BJ (cell line): ENCODE results near the gene ANKRD40CL. TPM values are rescaled to one million over a fixed set of nuclear protein-coding genes. Genes with fewer than 3 reads are reported as not detected.

Experiments used
- CTCF ChIA-PET: fragments of 350-600 bp; formaldehyde crosslinking; extraction: SDS; loops from one replicate; lab custom pipeline; 2021; ENCODE audit warnings: antibody characterized with exemption, inconsistent platforms; lab: Yijun Ruan, JAX
- POLR2A ChIA-PET: fragments of 300-600 bp; sonication (Branson Sonifier 250); formaldehyde crosslinking; extraction: SDS; loops from one replicate; lab custom pipeline; 2021; ENCODE audit warnings: antibody characterized with exemption; lab: Charles Lee
- DNase-seq: peaks from one replicate; pipeline ENCODE4 v3.0.0-alpha.2; 2011; ENCODE audit warnings: low read depth
- H3K27me3 ChIP-seq: 2 replicates; pipeline ENCODE4 v1.6.0; 2011; ENCODE audit warnings: low read length; ENCODE audit not compliant: control insufficient read depth, insufficient read depth
- H3K36me3 ChIP-seq: 2 replicates; pipeline ENCODE4 v1.5.1; 2011; ENCODE audit warnings: low read length; ENCODE audit not compliant: control insufficient read depth, insufficient read depth
- H3K4me3 ChIP-seq: 2 replicates; pipeline ENCODE4 v1.5.1; 2011; ENCODE audit warnings: low read depth, mild to moderate bottlenecking, control low read depth, low read length
- polyA minus RNA-seq: library from RNA; depleted of rRNA, polyadenylated mRNA; stranded (reverse); fragments of >200 nt; gene quantifications from 2 replicates; pipeline ENCODE4 v1.2.3, GENCODE V29; 2011; rRNA and poly(A)+ RNA removed
- polyA plus RNA-seq: library from polyadenylated mRNA; depleted of rRNA; stranded (reverse); fragments of >200 nt; gene quantifications from 2 replicates; pipeline ENCODE4 v1.2.3, GENCODE V29; 2011; rRNA removed
- TF ChIP-seq, protein P1 (sequence below): IDR thresholded peaks from 2 replicates; pipeline ENCODE4 v1.5.1; 2011; ENCODE audit warnings: low read depth, mild to moderate bottlenecking, control low read depth, inconsistent platforms, low read length, moderate library complexity; ENCODE audit not compliant: insufficient read depth

Gene ANKRD40CL
- polyA plus RNA-seq (not detected in 2 replicates), polyA minus RNA-seq (not detected in 2 replicates)

GRCh38 chr17:50767446-50767845, at the start of gene ANKRD40CL:
ANKRD40CL (minus strand) TSS chr17:50767518; CDS start chr17:50766913, 605 bp downstream.
- no peak for DNase-seq
- TF ChIP-seq, protein P1, sequence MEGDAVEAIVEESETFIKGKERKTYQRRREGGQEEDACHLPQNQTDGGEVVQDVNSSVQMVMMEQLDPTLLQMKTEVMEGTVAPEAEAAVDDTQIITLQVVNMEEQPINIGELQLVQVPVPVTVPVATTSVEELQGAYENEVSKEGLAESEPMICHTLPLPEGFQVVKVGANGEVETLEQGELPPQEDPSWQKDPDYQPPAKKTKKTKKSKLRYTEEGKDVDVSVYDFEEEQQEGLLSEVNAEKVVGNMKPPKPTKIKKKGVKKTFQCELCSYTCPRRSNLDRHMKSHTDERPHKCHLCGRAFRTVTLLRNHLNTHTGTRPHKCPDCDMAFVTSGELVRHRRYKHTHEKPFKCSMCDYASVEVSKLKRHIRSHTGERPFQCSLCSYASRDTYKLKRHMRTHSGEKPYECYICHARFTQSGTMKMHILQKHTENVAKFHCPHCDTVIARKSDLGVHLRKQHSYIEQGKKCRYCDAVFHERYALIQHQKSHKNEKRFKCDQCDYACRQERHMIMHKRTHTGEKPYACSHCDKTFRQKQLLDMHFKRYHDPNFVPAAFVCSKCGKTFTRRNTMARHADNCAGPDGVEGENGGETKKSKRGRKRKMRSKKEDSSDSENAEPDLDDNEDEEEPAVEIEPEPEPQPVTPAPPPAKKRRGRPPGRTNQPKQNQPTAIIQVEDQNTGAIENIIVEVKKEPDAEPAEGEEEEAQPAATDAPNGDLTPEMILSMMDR = no peak
- H3K36me3 ChIP-seq = no peaks in the 10 kb centered on the region
- H3K4me3 ChIP-seq = no peak within 1 kb of the TSS
- ChIA-PET POLR2A (no interaction called here), CTCF (interaction anchor here (0.7 to 7.2 kb wide), 4 partner anchors 9 to 71 kb away, joined by 3 to 40 read pairs (median 3); no protein-coding TSS in a partner anchor)
- H3K27me3 ChIP-seq = peaks cover 3% of the 10 kb centered on the region

DNA sequence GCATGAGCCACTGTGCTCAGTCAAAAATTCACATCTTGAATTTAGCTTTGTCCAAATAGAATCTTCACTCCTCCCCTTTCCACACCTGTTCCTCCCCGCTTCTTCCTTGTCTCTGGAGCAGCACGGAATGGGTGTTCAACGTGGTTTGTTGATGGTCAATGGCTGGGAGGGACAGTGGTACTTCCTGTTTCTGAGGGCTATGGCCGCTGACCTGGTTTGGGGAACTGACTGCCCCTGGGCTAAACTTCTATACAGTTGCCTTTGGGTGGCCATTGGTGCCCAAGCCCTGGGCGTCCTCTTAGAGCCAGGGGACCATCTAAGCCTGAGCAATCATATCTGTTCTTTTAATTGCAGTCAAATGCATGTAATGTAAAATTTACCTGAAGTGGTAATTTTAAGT, 49.0 kb upstream of the ANKRD40CL start:
- H3K27me3 ChIP-seq = peaks cover 6% of the 10 kb centered on the region; the same call in 1 of the 2 replicates
- no peak for DNase-seq
- H3K4me3 ChIP-seq = no peak overlapping the region
- no peaks in the 10 kb centered on the region for H3K36me3 ChIP-seq
- ChIA-PET CTCF (interaction anchor here (0.7 to 2.3 kb wide), 8 partner anchors 7 to 337 kb away, joined by 3 to 8 read pairs (median 3); partner anchors contain the start of gene NME1), POLR2A (interaction anchor here (0.6 kb wide), 1 partner anchor 301 kb away, joined by 14 read pairs; no protein-coding TSS in a partner anchor)
- TF ChIP-seq, protein P1 = no peak

DNA sequence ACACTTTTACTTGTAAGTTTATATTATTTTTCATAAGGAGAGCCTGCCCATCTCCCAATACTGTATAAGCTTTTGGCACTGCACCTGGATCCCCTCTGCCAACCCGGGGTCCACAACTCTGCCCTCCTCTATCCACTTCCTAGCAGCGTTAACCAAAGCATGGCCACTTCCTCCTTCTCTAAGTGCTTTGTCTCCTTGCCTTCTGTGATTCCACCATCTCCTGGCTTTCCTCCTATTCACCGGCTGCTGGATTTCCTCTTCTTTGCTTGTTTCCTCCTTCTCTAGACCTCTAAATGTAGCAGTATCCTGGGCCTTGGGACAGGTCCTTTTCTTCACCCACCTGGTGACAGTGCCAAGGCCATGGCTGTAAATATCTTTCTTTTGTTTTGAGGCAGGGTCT, 48.1 kb upstream of the ANKRD40CL start:
- TF ChIP-seq, protein P1 = no peak
- POLR2A ChIA-PET = no interaction called here
- peaks cover 11% of the 10 kb centered on the region for H3K27me3 ChIP-seq
- H3K36me3 ChIP-seq = no peaks in the 10 kb centered on the region
- CTCF ChIA-PET = interaction anchor here (0.6 to 1.6 kb wide), 3 partner anchors 20 to 140 kb away, joined by 3 to 4 read pairs (median 3); no protein-coding TSS in a partner anchor
- DNase-seq = no peak
- no peak overlapping the region for H3K4me3 ChIP-seq

DNA sequence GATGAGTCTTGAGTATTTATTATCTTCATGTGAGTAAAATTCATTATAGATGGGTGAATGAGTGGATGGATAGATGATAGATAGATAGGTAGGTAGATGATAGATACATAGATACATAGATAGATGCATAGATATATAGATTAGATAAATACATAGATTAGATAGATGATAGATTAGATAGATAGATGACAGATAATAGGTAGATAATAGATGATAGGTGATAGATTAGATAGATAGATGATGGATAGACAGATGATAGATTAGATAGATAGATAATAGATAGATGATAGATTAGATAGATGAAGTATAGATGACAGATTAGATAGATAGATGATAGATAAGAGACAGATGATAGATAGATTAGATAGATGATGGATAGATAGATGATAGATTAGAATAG, 46.3 kb upstream of the ANKRD40CL start:
- H3K4me3 ChIP-seq = no peak overlapping the region
- H3K27me3 ChIP-seq = peaks cover 12% of the 10 kb centered on the region
- TF ChIP-seq, protein P1 = no peak
- no peaks in the 10 kb centered on the region for H3K36me3 ChIP-seq
- ChIA-PET CTCF (interaction anchor here (1.0 to 1.7 kb wide), 4 partner anchors 22 to 138 kb away, joined by 3 to 4 read pairs (median 3); no protein-coding TSS in a partner anchor), POLR2A (no interaction called here)
- no peak for DNase-seq

GRCh38 chr17:50808888-50809287, 41.6 kb upstream of the ANKRD40CL start:
- Histone ChIP-seq H3K36me3 (no peaks in the 10 kb centered on the region), H3K4me3 (no peak overlapping the region), H3K27me3 (peaks cover 7% of the 10 kb centered on the region)
- TF ChIP-seq, protein P1 = no peak
- DNase-seq = no peak
- POLR2A ChIA-PET = no interaction called here
- CTCF ChIA-PET = interaction anchor here (1.3 to 1.9 kb wide), 4 partner anchors 8 to 25 kb away, joined by 3 to 6 read pairs (median 4); no protein-coding TSS in a partner anchor
